PC-3 (cell line): ENCODE measurements around the gene CRTC3. TPM values are rescaled to one million over a fixed set of nuclear protein-coding genes. Genes with fewer than 3 reads are reported as not detected.

ENCODE experiments used
- ATAC-seq: fragments of 200-7000 bp; cut with Tn5 transposase; 2 replicates; pipeline ENCODE4 v1.9.1; 2020; ENCODE audit warnings: mild to moderate bottlenecking, moderate library complexity
- BruUV-seq: library from RNA; stranded (reverse); fragments of 400-500 nt; replicated peaks from 2 replicates; lab custom pipeline; 2021; lab: Mats Ljungman, UMichigan
- CTCF ChIA-PET: fragments of 300-600 bp; sonication (Branson Sonifier 250); formaldehyde crosslinking; loops from one replicate; lab custom pipeline; 2022; ENCODE audit warnings: antibody characterized with exemption; lab: Charles Lee
- POLR2A ChIA-PET: fragments of 300-600 bp; sonication (Branson Sonifier 250); formaldehyde crosslinking; loops from one replicate; lab custom pipeline; 2022; ENCODE audit warnings: antibody characterized with exemption; ENCODE audit not compliant: unreplicated experiment; lab: Charles Lee
- DNase-seq: peaks from one replicate; pipeline ENCODE4 v3.0.0-alpha.2; 2015
- H2AFZ ChIP-seq: fragments of 300-600 bp; sonication (generic); 2 replicates; pipeline ENCODE4 v1.6.0; 2016; ENCODE audit warnings: antibody characterized with exemption, low read length
- H3F3A ChIP-seq: fragments of 300-600 bp; sonication (generic); one replicate; pipeline ENCODE4 v1.6.0; 2017; ENCODE audit warnings: antibody characterized with exemption, low read length, control low read depth, mild to moderate bottlenecking; ENCODE audit not compliant: unreplicated experiment
- H3K27ac ChIP-seq: fragments of 300-600 bp; sonication (generic); 2 replicates; pipeline ENCODE4 v1.5.1; 2016; ENCODE audit warnings: mild to moderate bottlenecking, low read length
- H3K27me3 ChIP-seq: fragments of 300-600 bp; sonication (generic); 2 replicates; pipeline ENCODE4 v1.6.1; 2016; ENCODE audit warnings: low read length, mixed read lengths
- H3K36me3 ChIP-seq: fragments of 300-600 bp; sonication (generic); 2 replicates; pipeline ENCODE4 v1.6.1; 2016; ENCODE audit warnings: low read depth, mixed run types, low read length, mixed read lengths
- H3K4me1 ChIP-seq: fragments of 300-600 bp; sonication (generic); 2 replicates; pipeline ENCODE4 v1.5.1; 2016; ENCODE audit warnings: low read length; ENCODE audit not compliant: insufficient read depth
- H3K4me2 ChIP-seq: fragments of 300-600 bp; sonication (generic); 2 replicates; pipeline ENCODE4 v1.6.0; 2016; ENCODE audit warnings: low read length
- H3K4me3 ChIP-seq: fragments of 300-600 bp; sonication (generic); 2 replicates; pipeline ENCODE4 v1.5.1; 2016; ENCODE audit warnings: mild to moderate bottlenecking, low read length, mixed read lengths
- H3K79me2 ChIP-seq: fragments of 300-600 bp; sonication (generic); 2 replicates; pipeline ENCODE4 v1.6.1; 2017; ENCODE audit warnings: low read length, mixed read lengths
- H3K9ac ChIP-seq: fragments of 300-600 bp; sonication (generic); 2 replicates; pipeline ENCODE4 v1.6.0; 2016; ENCODE audit warnings: mild to moderate bottlenecking, low read length
- H3K9me2 ChIP-seq: fragments of 300-600 bp; sonication (generic); replicated peaks from 2 replicates; pipeline ENCODE4 v1.6.1; 2016; ENCODE audit warnings: mixed run types, low read length, mixed read lengths
- H3K9me3 ChIP-seq: fragments of 300-600 bp; sonication (generic); 2 replicates; pipeline ENCODE4 v1.6.1; 2016; ENCODE audit warnings: low read length, mixed read lengths
- H4K20me1 ChIP-seq: fragments of 300-600 bp; sonication (generic); 2 replicates; pipeline ENCODE4 v1.6.1; 2016; ENCODE audit warnings: low read length, mixed read lengths
- EZH2 ChIP-seq: fragments of 300-600 bp; sonication (generic); IDR thresholded peaks from one replicate; pipeline ENCODE4 v1.6.1; 2017; ENCODE audit warnings: antibody characterized with exemption, mild to moderate bottlenecking, low read length; ENCODE audit not compliant: unreplicated experiment
- EZH2phosphoT487 ChIP-seq: fragments of 300-600 bp; sonication (generic); IDR thresholded peaks from 2 replicates; pipeline ENCODE4 v1.6.1; 2018; ENCODE audit warnings: mild to moderate bottlenecking, antibody characterized with exemption, low read length, borderline replicate concordance
- intact Hi-C: fragments of 100-400 bp; cut with micrococcal nuclease; formaldehyde crosslinking; loops from 2 replicates; pipeline ENCODE4 v1.9.0; 2023
- total RNA-seq: library from RNA; depleted of rRNA; stranded (reverse); fragments of >200 nt; gene quantifications from 2 replicates; pipeline ENCODE4 v1.2.3, GENCODE V29; 2014
- TF ChIP-seq, protein P1 (sequence below): fragments of 300-600 bp; sonication (generic); conservative IDR thresholded peaks from 2 replicates; pipeline ENCODE4 v1.5.1; 2017; ENCODE audit warnings: antibody characterized with exemption, low read depth, mild to moderate bottlenecking, low read length

Gene CRTC3
- total RNA-seq, 1 experiment from 2014 or later = 12.4 TPM

DNA sequence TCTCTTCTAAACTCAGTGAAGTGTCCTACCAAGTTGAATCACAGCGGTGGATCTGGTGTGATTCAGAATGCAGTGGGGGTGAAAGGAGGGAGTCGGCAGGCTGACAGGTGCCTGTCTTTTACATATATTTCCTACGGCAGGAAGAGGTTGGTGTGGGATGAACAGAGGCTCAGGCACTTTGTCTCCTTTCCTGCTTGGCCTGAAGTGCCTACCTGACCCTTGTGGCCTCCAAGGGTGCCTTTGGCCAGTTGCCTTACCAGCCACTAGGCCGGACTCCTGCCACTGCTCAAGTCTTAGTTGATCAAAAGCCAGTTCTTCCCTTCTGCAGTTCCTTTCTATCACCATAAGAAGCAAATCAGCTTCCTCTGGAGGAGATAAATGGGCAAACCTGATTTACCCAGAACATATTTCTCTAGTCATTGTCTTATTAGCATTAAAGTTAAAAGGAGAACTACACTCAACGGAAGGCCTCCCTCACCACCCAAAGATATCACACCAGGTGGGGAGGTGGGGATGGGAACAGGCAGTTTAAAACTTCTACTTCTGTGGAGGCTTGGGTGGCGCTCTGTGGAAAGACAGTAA is 52.1 kb downstream of the CRTC3 start:
- no peak overlapping the region for H3K4me3 ChIP-seq
- no peaks in the 10 kb centered on the region for H3K9me2 ChIP-seq
- intact Hi-C loops = no loop called here
- no peak for ATAC-seq
- no peaks in the 10 kb centered on the region for H4K20me1 ChIP-seq
- no TSS peak for BruUV-seq
- ChIA-PET POLR2A (no interaction called here), CTCF (no interaction called here)
- DNase-seq = no peak
- no peak overlapping the region for H3K9ac ChIP-seq
- no peaks in the 10 kb centered on the region for H3K27me3 ChIP-seq
- no peaks in the 10 kb centered on the region for H3K36me3 ChIP-seq
- H3K27ac ChIP-seq = no peak overlapping the region
- H3K9me3 ChIP-seq = no peaks in the 10 kb centered on the region
- no peaks in the 10 kb centered on the region for H3F3A ChIP-seq
- H2AFZ ChIP-seq = no peak overlapping the region
- H3K79me2 ChIP-seq = no peaks in the 10 kb centered on the region
- H3K4me1 ChIP-seq = no peaks in the 10 kb centered on the region
- TF ChIP-seq EZH2phosphoT487 (no peak), EZH2 (no peak)
- TF ChIP-seq, protein P1, sequence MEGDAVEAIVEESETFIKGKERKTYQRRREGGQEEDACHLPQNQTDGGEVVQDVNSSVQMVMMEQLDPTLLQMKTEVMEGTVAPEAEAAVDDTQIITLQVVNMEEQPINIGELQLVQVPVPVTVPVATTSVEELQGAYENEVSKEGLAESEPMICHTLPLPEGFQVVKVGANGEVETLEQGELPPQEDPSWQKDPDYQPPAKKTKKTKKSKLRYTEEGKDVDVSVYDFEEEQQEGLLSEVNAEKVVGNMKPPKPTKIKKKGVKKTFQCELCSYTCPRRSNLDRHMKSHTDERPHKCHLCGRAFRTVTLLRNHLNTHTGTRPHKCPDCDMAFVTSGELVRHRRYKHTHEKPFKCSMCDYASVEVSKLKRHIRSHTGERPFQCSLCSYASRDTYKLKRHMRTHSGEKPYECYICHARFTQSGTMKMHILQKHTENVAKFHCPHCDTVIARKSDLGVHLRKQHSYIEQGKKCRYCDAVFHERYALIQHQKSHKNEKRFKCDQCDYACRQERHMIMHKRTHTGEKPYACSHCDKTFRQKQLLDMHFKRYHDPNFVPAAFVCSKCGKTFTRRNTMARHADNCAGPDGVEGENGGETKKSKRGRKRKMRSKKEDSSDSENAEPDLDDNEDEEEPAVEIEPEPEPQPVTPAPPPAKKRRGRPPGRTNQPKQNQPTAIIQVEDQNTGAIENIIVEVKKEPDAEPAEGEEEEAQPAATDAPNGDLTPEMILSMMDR = no peak
- no peak overlapping the region for H3K4me2 ChIP-seq

- POLR2A ChIA-PET = no interaction called here
- H2AFZ ChIP-seq = no peak overlapping the region
- intact Hi-C loops = no loop called here
Observed at GRCh38 chr15:90582553-90582952, 52.8 kb downstream of the CRTC3 start.

More at GRCh38 chr15:90582553-90582952, 52.8 kb downstream of the CRTC3 start:
- Histone ChIP-seq H3K4me2 (no peak overlapping the region), H3K9me3 (no peaks in the 10 kb centered on the region), H3K9me2 (no peaks in the 10 kb centered on the region), H3K9ac (no peak overlapping the region), H3K4me1 (no peaks in the 10 kb centered on the region), H3K36me3 (no peaks in the 10 kb centered on the region), H3K27ac (no peak overlapping the region), H4K20me1 (no peaks in the 10 kb centered on the region), H3K4me3 (no peak overlapping the region), H3F3A (no peaks in the 10 kb centered on the region), H3K27me3 (no peaks in the 10 kb centered on the region), H3K79me2 (no peaks in the 10 kb centered on the region)
- BruUV-seq = no TSS peak
- no peak for DNase-seq
- TF ChIP-seq EZH2phosphoT487 (no peak), EZH2 (no peak)
- TF ChIP-seq, protein P1 = no peak
- ATAC-seq = no peak
- CTCF ChIA-PET = no interaction called here
